HepG2 (cell line): ENCODE measurements around the gene MADD. TPM values are rescaled to one million over a fixed set of nuclear protein-coding genes. Genes with fewer than 3 reads are reported as not detected.
A peak's percentile ranks its signal among the peaks of the same experiment; 100 is the strongest.

Experiments
- ARHGAP35 ChIP-seq: sonication (generic); formaldehyde crosslinking; IDR thresholded peaks from 2 replicates; pipeline ENCODE4 v1.9.0; 2022; ENCODE audit warnings: mild to moderate bottlenecking, inconsistent platforms, moderate library complexity, missing genetic modification reagents, borderline replicate concordance
- ARNT2 ChIP-seq: sonication (generic); formaldehyde crosslinking; IDR thresholded peaks from 2 replicates; pipeline ENCODE4 v1.8.0; 2022; ENCODE audit warnings: mild to moderate bottlenecking, low read depth, missing genetic modification reagents, moderate library complexity
- CAMTA2 ChIP-seq: sonication (generic); formaldehyde crosslinking; IDR thresholded peaks from 2 replicates; pipeline ENCODE4 v1.4.0; 2020; ENCODE audit warnings: mild to moderate bottlenecking, missing genetic modification reagents, borderline replicate concordance
- FUBP1 ChIP-seq: sonication (generic); formaldehyde crosslinking; IDR thresholded peaks from 2 replicates; pipeline ENCODE4 v1.5.1; 2020; ENCODE audit warnings: missing genetic modification reagents, mild to moderate bottlenecking, borderline replicate concordance
- JDP2 ChIP-seq: sonication (generic); formaldehyde crosslinking; IDR thresholded peaks from 2 replicates; pipeline ENCODE4 v1.8.1; 2022; ENCODE audit warnings: missing genetic modification reagents, borderline replicate concordance
- KLF12 ChIP-seq: sonication (generic); formaldehyde crosslinking; IDR thresholded peaks from 2 replicates; pipeline ENCODE4 v1.4.0; 2020; ENCODE audit warnings: missing genetic modification reagents, borderline replicate concordance
- MBD4 ChIP-seq: IDR thresholded peaks from 2 replicates; pipeline ENCODE4 v1.6.1; 2012; ENCODE audit warnings: low read length, inconsistent platforms, borderline replicate concordance
- MIER3 ChIP-seq: IDR thresholded peaks from 2 replicates; pipeline ENCODE4 v1.6.1; 2016; ENCODE audit warnings: missing compliant biosample characterization, borderline replicate concordance
- NR2F2 ChIP-seq: IDR thresholded peaks from 2 replicates; pipeline ENCODE4 v1.6.1; 2012; ENCODE audit warnings: low read depth, inconsistent platforms, borderline replicate concordance
- RFXAP ChIP-seq: sonication (generic); formaldehyde crosslinking; IDR thresholded peaks from 2 replicates; pipeline ENCODE4 v1.4.0; 2020; ENCODE audit warnings: missing genetic modification reagents, borderline replicate concordance
- TMF1 ChIP-seq: sonication (generic); formaldehyde crosslinking; IDR thresholded peaks from 2 replicates; pipeline ENCODE4 v1.8.1; 2022; ENCODE audit warnings: low read depth, missing genetic modification reagents
- ZBTB7B ChIP-seq: sonication (generic); formaldehyde crosslinking; IDR thresholded peaks from 2 replicates; pipeline ENCODE4 v1.4.0; 2020; ENCODE audit warnings: missing genetic modification reagents
- ZFP91 ChIP-seq: sonication (generic); formaldehyde crosslinking; IDR thresholded peaks from 2 replicates; pipeline ENCODE4 v1.9.0; 2022; ENCODE audit warnings: missing genetic modification reagents, mild to moderate bottlenecking, borderline replicate concordance
- ZNF205 ChIP-seq: IDR thresholded peaks from 2 replicates; pipeline ENCODE4 v1.6.1; 2018; ENCODE audit warnings: missing biosample characterization, missing genetic modification reagents
- ZNF704 ChIP-seq: sonication (generic); formaldehyde crosslinking; IDR thresholded peaks from 2 replicates; pipeline ENCODE4 v1.8.1; 2023; ENCODE audit warnings: mild to moderate bottlenecking, inconsistent platforms, moderate library complexity, missing genetic modification reagents, borderline replicate concordance
- ZXDC ChIP-seq: sonication (generic); formaldehyde crosslinking; IDR thresholded peaks from 2 replicates; pipeline ENCODE4 v1.5.0; 2020; ENCODE audit warnings: mild to moderate bottlenecking, missing genetic modification reagents
- polyA plus RNA-seq, 8 experiments: library from polyadenylated mRNA; depleted of rRNA in 3 of 8; stranded (reverse) in 7 of 8; unstranded in 1 of 8; fragments of >200 nt; fragmentation: Illumina TruSeq in 4 of 8; extraction: Trizol in 4 of 8; gene quantifications; 2 replicates each; pipeline versions ENCODE4 v1.2.1 to v1.2.3, GENCODE V29; 2011 to 2016; ENCODE audit warnings: low read depth in 4 of 8, missing spikeins in 1 of 8, mixed read lengths in 1 of 8; ENCODE audit not compliant: insufficient read depth in 1 of 8
- total RNA-seq, 5 experiments: library from RNA; depleted of rRNA; stranded (reverse); fragments of >200 nt; fragmentation: Illumina TruSeq; extraction: Trizol; gene quantifications; 2 replicates each; pipeline ENCODE4 v1.2.3, GENCODE V29; 2016; ENCODE audit warnings: low read depth in 1 of 5
- TF ChIP-seq, protein P1 (sequence below): IDR thresholded peaks from 2 replicates; pipeline ENCODE4 v1.6.1; 2016
- TF ChIP-seq, protein P2 (sequence below): IDR thresholded peaks from 2 replicates; pipeline ENCODE4 v1.6.1; 2016; ENCODE audit warnings: low read depth

The MADD gene
- total and polyA plus RNA-seq, 2 of the 13 experiments (the other 11 are each of a cell fraction or from before 2014, with no cell fraction given) = 18.0 to 29.2 TPM

DNA sequence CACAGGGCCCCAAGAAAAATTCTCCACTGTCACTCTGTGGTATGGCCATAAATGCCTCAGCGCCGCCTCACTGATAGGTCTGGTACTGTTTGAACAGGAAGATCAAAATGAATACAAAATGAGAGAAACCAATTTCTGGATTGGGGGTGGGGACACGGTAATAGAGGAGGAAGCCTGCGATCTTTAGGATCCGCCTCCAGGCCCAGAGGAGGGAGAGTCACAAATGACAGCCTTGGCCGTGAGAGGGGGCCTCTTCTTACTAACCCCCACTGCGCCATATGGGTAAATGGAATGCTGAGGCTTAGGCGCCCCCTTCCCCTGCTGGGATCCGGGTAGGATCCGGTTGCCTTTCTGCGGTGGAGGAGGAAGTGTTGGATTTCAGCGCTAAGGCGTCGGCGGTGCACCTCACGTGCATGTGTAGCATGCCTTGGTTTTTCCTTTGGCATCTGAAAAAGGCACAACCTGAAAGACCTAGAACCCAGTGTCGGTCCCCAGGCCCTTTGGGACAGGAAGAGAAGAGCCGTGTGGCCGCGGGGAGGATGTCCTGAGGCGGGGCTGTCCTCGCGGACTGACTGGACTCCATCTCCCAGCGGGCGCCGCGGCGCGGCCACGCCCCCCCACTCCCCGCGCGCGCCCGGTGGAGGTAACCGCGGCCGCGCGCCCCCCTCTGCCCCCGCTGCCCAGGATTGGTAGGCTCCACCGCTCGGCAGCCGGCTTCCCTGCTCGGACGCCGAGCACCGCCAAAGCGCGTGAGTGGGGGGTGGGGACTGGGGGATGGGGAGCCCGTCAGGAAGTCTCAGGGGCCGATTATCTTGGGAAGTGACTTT lies 718 bp upstream of the MADD start (continued):
- TF ChIP-seq ZNF704 (no peak; the same call in 1 of the 2 replicates), JDP2 (CRISPR knock-in tag) (no peak), ZBTB7B (CRISPR knock-in tag) (0 out of 2 replicates have a peak, but pooled peaks have one; percentile 16), ZXDC (CRISPR knock-in tag) (no peak), MBD4 (no peak), FUBP1 (CRISPR knock-in tag) (no peak), ZFP91 (CRISPR knock-in tag) (peak; percentile 71), TMF1 (no peak), MIER3 (CRISPR knock-in tag) (no peak), NR2F2 (no peak), ZNF205 (CRISPR knock-in tag) (no peak), RFXAP (CRISPR knock-in tag) (peak; percentile 49; the same call in 1 of the 2 replicates), KLF12 (peak; percentile 31; the same call in 1 of the 2 replicates), CAMTA2 (CRISPR knock-in tag) (no peak), ARNT2 (peak; percentile 40; the same call in 1 of the 2 replicates), ARHGAP35 (CRISPR knock-in tag) (no peak)
- TF ChIP-seq, protein P1, sequence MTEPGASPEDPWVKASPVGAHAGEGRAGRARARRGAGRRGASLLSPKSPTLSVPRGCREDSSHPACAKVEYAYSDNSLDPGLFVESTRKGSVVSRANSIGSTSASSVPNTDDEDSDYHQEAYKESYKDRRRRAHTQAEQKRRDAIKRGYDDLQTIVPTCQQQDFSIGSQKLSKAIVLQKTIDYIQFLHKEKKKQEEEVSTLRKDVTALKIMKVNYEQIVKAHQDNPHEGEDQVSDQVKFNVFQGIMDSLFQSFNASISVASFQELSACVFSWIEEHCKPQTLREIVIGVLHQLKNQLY (CRISPR knock-in tag) = no peak; the same call in 1 of the 2 replicates
- TF ChIP-seq, protein P2, sequence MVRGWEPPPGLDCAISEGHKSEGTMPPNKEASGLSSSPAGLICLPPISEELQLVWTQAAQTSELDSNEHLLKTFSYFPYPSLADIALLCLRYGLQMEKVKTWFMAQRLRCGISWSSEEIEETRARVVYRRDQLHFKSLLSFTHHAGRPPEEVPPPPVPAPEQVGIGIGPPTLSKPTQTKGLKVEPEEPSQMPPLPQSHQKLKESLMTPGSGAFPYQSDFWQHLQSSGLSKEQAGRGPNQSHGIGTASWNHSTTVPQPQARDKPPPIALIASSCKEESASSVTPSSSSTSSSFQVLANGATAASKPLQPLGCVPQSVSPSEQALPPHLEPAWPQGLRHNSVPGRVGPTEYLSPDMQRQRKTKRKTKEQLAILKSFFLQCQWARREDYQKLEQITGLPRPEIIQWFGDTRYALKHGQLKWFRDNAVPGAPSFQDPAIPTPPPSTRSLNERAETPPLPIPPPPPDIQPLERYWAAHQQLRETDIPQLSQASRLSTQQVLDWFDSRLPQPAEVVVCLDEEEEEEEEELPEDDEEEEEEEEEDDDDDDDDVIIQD (CRISPR knock-in tag) = 0 out of 2 replicates have a peak, but pooled peaks have one; percentile 18
